ENCODE results near the gene HSD17B2.
"Not testable (repeated sequence)": the region's sequence is repeated elsewhere in the genome, so short reads cannot be mapped to it uniquely, and the experiment has no call there.

HSD17B2 gene

GRCh38 chr16:82034981-82035612 is at the start of gene HSD17B2:
Gene HSD17B2 (plus strand): TSS chr16:82035253. CDS start chr16:82035425, 172 bp downstream.
- no peak for DNase-seq (ENCODE audit: low spot score)

GRCh38 chr16:81987121-81987520 is 47.9 kb upstream of the HSD17B2 start:
- no peak for DNase-seq (ENCODE audit: low spot score)

- no peak for DNase-seq (ENCODE audit: low spot score)
Observed at GRCh38 chr16:81987706-81988105, 47.3 kb upstream of the HSD17B2 start.

GRCh38 chr16:81992859-81993258 is 42.2 kb upstream of the HSD17B2 start:
- DNase-seq (ENCODE audit: low spot score), result no peak

- no peak for DNase-seq (ENCODE audit: low spot score)
Observed at GRCh38 chr16:81994485-81994884, 40.6 kb upstream of the HSD17B2 start.

- no peak for DNase-seq (ENCODE audit: low spot score)
Observed at GRCh38 chr16:81995651-81996050, 39.4 kb upstream of the HSD17B2 start.

- peak; percentile 70 for DNase-seq (ENCODE audit: low spot score)
Observed at GRCh38 chr16:81996664-81997509, 38.2 kb upstream of the HSD17B2 start.

GRCh38 chr16:81997738-81998137 is 37.3 kb upstream of the HSD17B2 start:
- peak; percentile 71 for DNase-seq (ENCODE audit: low spot score)

GRCh38 chr16:82002831-82003230 is 32.2 kb upstream of the HSD17B2 start:
- no peak for DNase-seq (ENCODE audit: low spot score)

GRCh38 chr16:82004601-82005000 is 30.5 kb upstream of the HSD17B2 start:
- DNase-seq (ENCODE audit: low spot score), result no peak

GRCh38 chr16:82005027-82005830 is 29.8 kb upstream of the HSD17B2 start:
- no peak for DNase-seq (ENCODE audit: low spot score)

GRCh38 chr16:82006036-82006435 is 29.0 kb upstream of the HSD17B2 start:
- no peak for DNase-seq (ENCODE audit: low spot score)

GRCh38 chr16:82007189-82007588 is 27.9 kb upstream of the HSD17B2 start:
- DNase-seq (ENCODE audit: low spot score), result no peak

- no peak for DNase-seq (ENCODE audit: low spot score)
Observed at GRCh38 chr16:82008957-82009592, 26.0 kb upstream of the HSD17B2 start.

- DNase-seq (ENCODE audit: low spot score), result not testable (repeated sequence)
Observed at GRCh38 chr16:82009789-82010188, 25.3 kb upstream of the HSD17B2 start.

GRCh38 chr16:82010649-82011048 is 24.4 kb upstream of the HSD17B2 start:
- no peak for DNase-seq (ENCODE audit: low spot score)

- no peak for DNase-seq (ENCODE audit: low spot score)
Observed at GRCh38 chr16:82011199-82011641, 23.8 kb upstream of the HSD17B2 start, which contains the start of gene SDR42E1. Gene SDR42E1 (minus strand): TSS chr16:82011470. CDS start chr16:82000858, 10,612 bp downstream.

- DNase-seq (ENCODE audit: low spot score), result no peak
Observed at GRCh38 chr16:82013139-82013538, 21.9 kb upstream of the HSD17B2 start.

GRCh38 chr16:82016263-82016662 is 18.8 kb upstream of the HSD17B2 start:
- DNase-seq (ENCODE audit: low spot score), result no peak

GRCh38 chr16:82016964-82017363 is 18.1 kb upstream of the HSD17B2 start:
- DNase-seq (ENCODE audit: low spot score), result no peak

GRCh38 chr16:82017911-82018568 is 17.0 kb upstream of the HSD17B2 start:
- no peak for DNase-seq (ENCODE audit: low spot score)
